H1 (cell line): ENCODE data around the gene PSME4. TPM values are rescaled to one million over a fixed set of nuclear protein-coding genes. Genes with fewer than 3 reads are reported as not detected.

ENCODE experiments used
- CTCF ChIA-PET: fragments of 300-600 bp; sonication (Branson Sonifier 250); formaldehyde crosslinking; loops from one replicate; lab custom pipeline; 2021; ENCODE audit not compliant: partially characterized antibody; lab: Charles Lee
- POLR2A ChIA-PET: fragments of 300-600 bp; sonication (Branson Sonifier 250); formaldehyde crosslinking; loops from one replicate; lab custom pipeline; 2021; ENCODE audit warnings: inconsistent platforms; ENCODE audit not compliant: partially characterized antibody; lab: Charles Lee
- DNase-seq, 2 experiments: peaks; one replicate each; pipeline versions ENCODE4 v3.0.0 to v3.0.0-alpha.2; 2010 to 2022; ENCODE audit warnings: low spot score in 2 of 2, low read depth in 1 of 2, mixed read lengths in 1 of 2
- FAIRE-seq: peaks from 2 replicates; lab custom pipeline; 2011; peaks lifted over from hg19 to GRCh38; lab: Jason Lieb, UNC
- H2AFZ ChIP-seq: 2 replicates; pipeline ENCODE4 v1.8.1; 2012; ENCODE audit warnings: low read length, inconsistent platforms
- H2AK5ac ChIP-seq: 2 replicates; pipeline ENCODE4 v1.6.1; 2013; ENCODE audit warnings: low read depth, low read length
- H2BK120ac ChIP-seq: replicated peaks from 2 replicates; pipeline ENCODE3; 2013; ENCODE audit warnings: low read depth, low read length, inconsistent platforms
- H2BK12ac ChIP-seq: 2 replicates; pipeline ENCODE4 v1.6.1; 2013; ENCODE audit warnings: low read depth, low read length
- H2BK15ac ChIP-seq: 2 replicates; pipeline ENCODE4 v1.6.1; 2013; ENCODE audit warnings: low read length
- H2BK20ac ChIP-seq: 2 replicates; pipeline ENCODE4 v1.6.1; 2013; ENCODE audit warnings: low read length
- H2BK5ac ChIP-seq: 2 replicates; pipeline ENCODE4 v1.6.1; 2013; ENCODE audit warnings: low read depth, low read length
- H3K14ac ChIP-seq: 2 replicates; pipeline ENCODE4 v1.6.1; 2013; ENCODE audit warnings: inconsistent platforms; ENCODE audit not compliant: insufficient read length
- H3K18ac ChIP-seq: 2 replicates; pipeline ENCODE4 v1.6.1; 2013; ENCODE audit warnings: low read length; ENCODE audit errors: extremely low read depth
- H3K23ac ChIP-seq: 2 replicates; pipeline ENCODE4 v1.6.1; 2013; ENCODE audit warnings: inconsistent platforms; ENCODE audit not compliant: insufficient read length
- H3K23me2 ChIP-seq: 2 replicates; pipeline ENCODE4 v1.6.1; 2013; ENCODE audit warnings: low read depth, low read length
- H3K27ac ChIP-seq: 2 replicates; pipeline ENCODE4 v1.6.1; 2011; ENCODE audit warnings: low read depth, low read length, inconsistent platforms
- H3K27me3 ChIP-seq, 4 experiments: replicated peaks in 1 of 4; 1 replicate in 1 of 4; 2 replicates in 3 of 4; pipeline versions ENCODE4 v1.6.1 to v1.8.1; 2011 to 2013; ENCODE audit warnings: low read length in 3 of 4, mild to moderate bottlenecking in 3 of 4, inconsistent platforms in 2 of 4, mixed read lengths in 2 of 4, moderate library complexity in 1 of 4; ENCODE audit not compliant: control insufficient read depth in 3 of 4, insufficient read depth in 3 of 4; ENCODE audit errors: extremely low read depth in 1 of 4
- H3K36me3 ChIP-seq, 4 experiments: 2 replicates each; pipeline versions ENCODE4 v1.6.1 to v1.8.1; 2011 to 2013; ENCODE audit warnings: mild to moderate bottlenecking in 4 of 4, low read length in 3 of 4, moderate library complexity in 2 of 4, control low read depth in 1 of 4, inconsistent platforms in 1 of 4; ENCODE audit not compliant: insufficient read depth in 4 of 4, control insufficient read depth in 2 of 4
- H3K4ac ChIP-seq: replicated peaks from 2 replicates; pipeline ENCODE3; 2013; ENCODE audit warnings: low read length, low read depth, mixed read lengths, inconsistent platforms; ENCODE audit not compliant: insufficient read length
- H3K4me1 ChIP-seq, 4 experiments: replicated peaks in 1 of 4; 1 replicate in 1 of 4; 2 replicates in 3 of 4; pipeline versions ENCODE4 v1.6.1 to v1.8.1; 2011 to 2013; ENCODE audit warnings: low read length in 3 of 4, inconsistent platforms in 2 of 4, mixed read lengths in 1 of 4; ENCODE audit not compliant: insufficient read depth in 4 of 4, control insufficient read depth in 3 of 4
- H3K4me2 ChIP-seq, 2 experiments: 2 replicates each; pipeline versions ENCODE4 v1.6.1 to v1.8.1; 2011 to 2013; ENCODE audit warnings: low read depth in 2 of 2, low read length in 2 of 2, control low read depth in 1 of 2, inconsistent platforms in 1 of 2, mild to moderate bottlenecking in 1 of 2; ENCODE audit not compliant: insufficient read depth in 1 of 2
- H3K4me3 ChIP-seq, 4 experiments: fragments of 200-600, 300-600 bp in 1 of 4; sonication (generic), shearing (Covaris generic), sonication (Bioruptor Twin) in 1 of 4; 2 replicates each; pipeline versions ENCODE4 v1.5.1 to v1.8.1; 2011 to 2016; ENCODE audit warnings: low read length in 4 of 4, low read depth in 3 of 4, control low read depth in 2 of 4, inconsistent platforms in 2 of 4, mild to moderate bottlenecking in 2 of 4, mixed read lengths in 1 of 4, moderate library complexity in 1 of 4; ENCODE audit not compliant: insufficient read depth in 2 of 4; ENCODE audit errors: extremely low read depth in 1 of 4
- H3K56ac ChIP-seq: replicated peaks from 2 replicates; pipeline ENCODE3; 2013; ENCODE audit warnings: low read depth, mild to moderate bottlenecking, mixed read lengths, low read length, inconsistent platforms; ENCODE audit not compliant: insufficient read length
- H3K79me1 ChIP-seq: 2 replicates; pipeline ENCODE4 v1.6.1; 2013; ENCODE audit warnings: low read depth, low read length, control low read depth
- H3K79me2 ChIP-seq, 2 experiments: 2 replicates each; pipeline versions ENCODE4 v1.6.1 to v1.8.1; 2012 to 2013; ENCODE audit warnings: low read length in 2 of 2, mild to moderate bottlenecking in 2 of 2, inconsistent platforms in 1 of 2; ENCODE audit not compliant: insufficient read depth in 2 of 2, control insufficient read depth in 1 of 2
- H3K9ac ChIP-seq, 4 experiments: replicated peaks in 1 of 4; 1 replicate in 1 of 4; 2 replicates in 3 of 4; pipeline versions ENCODE4 v1.6.1 to v1.8.1; 2011 to 2013; ENCODE audit warnings: low read depth in 3 of 4, low read length in 3 of 4, control low read depth in 2 of 4, mild to moderate bottlenecking in 2 of 4, moderate library complexity in 2 of 4, inconsistent platforms in 1 of 4; ENCODE audit errors: extremely low read depth in 1 of 4
- H3K9me3 ChIP-seq, 2 experiments: 2 replicates each; pipeline versions ENCODE4 v1.6.1 to v1.8.1; 2012 to 2013; ENCODE audit warnings: mild to moderate bottlenecking in 2 of 2, moderate library complexity in 2 of 2, control low read depth in 1 of 2, inconsistent platforms in 1 of 2, low read depth in 1 of 2, low read length in 1 of 2, mixed read lengths in 1 of 2; ENCODE audit not compliant: insufficient read depth in 2 of 2
- H4K20me1 ChIP-seq, 2 experiments: replicated peaks in 1 of 2; 2 replicates each; pipeline versions ENCODE3 to v1.8.1; 2011 to 2013; ENCODE audit warnings: inconsistent platforms in 2 of 2, low read length in 2 of 2, mild to moderate bottlenecking in 1 of 2; ENCODE audit not compliant: insufficient read depth in 2 of 2, control insufficient read depth in 1 of 2
- H4K5ac ChIP-seq: 2 replicates; pipeline ENCODE4 v1.6.1; 2013; ENCODE audit warnings: low read length, low read depth, mixed read lengths, inconsistent platforms; ENCODE audit not compliant: insufficient read length
- H4K8ac ChIP-seq: 2 replicates; pipeline ENCODE4 v1.8.0; 2013; ENCODE audit warnings: mild to moderate bottlenecking, moderate library complexity, low read length, inconsistent platforms; ENCODE audit not compliant: insufficient read depth; ENCODE audit errors: extremely low read depth
- H4K91ac ChIP-seq: replicated peaks from 2 replicates; pipeline ENCODE3; 2013; ENCODE audit warnings: low read length, mixed read lengths, inconsistent platforms; ENCODE audit not compliant: insufficient read length
- BACH1 ChIP-seq: IDR thresholded peaks from 2 replicates; pipeline ENCODE4 v1.6.1; 2012; ENCODE audit warnings: low read length, improper control_type of control experiment
- CHD1 ChIP-seq: IDR thresholded peaks from 2 replicates; pipeline ENCODE4 v1.6.1; 2012; ENCODE audit warnings: low read depth, low read length, improper control_type of control experiment
- EP300 ChIP-seq, 2 experiments: IDR thresholded peaks; 1 replicate in 1 of 2; 2 replicates in 1 of 2; pipeline ENCODE4 v1.6.1; 2011 to 2012; ENCODE audit warnings: low read depth in 2 of 2, low read length in 2 of 2, mild to moderate bottlenecking in 2 of 2, borderline replicate concordance in 1 of 2, inconsistent platforms in 1 of 2, moderate library complexity in 1 of 2
- HDAC6 ChIP-seq: IDR thresholded peaks from one replicate; pipeline ENCODE4 v1.7.1; 2012; ENCODE audit warnings: low read depth, mild to moderate bottlenecking, inconsistent platforms, low read length, moderate library complexity
- JUN ChIP-seq: IDR thresholded peaks from 2 replicates; pipeline ENCODE4 v1.6.1; 2011; ENCODE audit warnings: low read depth, mild to moderate bottlenecking, improper control_type of control experiment, low read length
- PHF8 ChIP-seq: fragments of 200-600 bp; sonication (generic); conservative IDR thresholded peaks from 2 replicates; pipeline ENCODE4 v1.7.1; 2012; ENCODE audit warnings: low read depth, mild to moderate bottlenecking, inconsistent platforms, low read length, moderate library complexity
- RBBP5 ChIP-seq: IDR thresholded peaks from 2 replicates; pipeline ENCODE4 v1.7.1; 2012; ENCODE audit warnings: low read depth, mild to moderate bottlenecking, inconsistent platforms, low read length, moderate library complexity, borderline replicate concordance
- SIRT6 ChIP-seq: IDR thresholded peaks from one replicate; pipeline ENCODE4 v1.7.1; 2012; ENCODE audit warnings: low read length, inconsistent platforms
- SIX5 ChIP-seq: IDR thresholded peaks from 2 replicates; pipeline ENCODE4 v1.6.1; 2011; ENCODE audit warnings: mild to moderate bottlenecking, low read depth, low read length
- SP1 ChIP-seq: IDR thresholded peaks from 2 replicates; pipeline ENCODE4 v1.6.1; 2011; ENCODE audit warnings: low read depth, low read length
- TAF1 ChIP-seq: IDR thresholded peaks from 2 replicates; pipeline ENCODE4 v1.6.1; 2011; ENCODE audit warnings: mild to moderate bottlenecking, low read depth, low read length
- TBP ChIP-seq: IDR thresholded peaks from 2 replicates; pipeline ENCODE4 v1.6.1; 2011; ENCODE audit warnings: low read depth, low read length, improper control_type of control experiment
- TEAD4 ChIP-seq: IDR thresholded peaks from 2 replicates; pipeline ENCODE4 v1.6.1; 2012; ENCODE audit warnings: low read depth, low read length, inconsistent platforms, mixed read lengths
- WGBS, 2 experiments: shearing (Covaris generic) in 1 of 2; methylation state at CpG; one replicate each; pipeline versions ENCODE4 v1.1.6 to v1.1.7; 2013 to 2015; ENCODE audit warnings: low lambda C conversion rate in 2 of 2, mixed read lengths in 2 of 2, inconsistent platforms in 1 of 2, low coverage in 1 of 2, missing lambda C conversion rate in 1 of 2; ENCODE audit not compliant: insufficient replicate concordance in 2 of 2, insufficient coverage in 1 of 2, insufficient read length in 1 of 2; ENCODE audit errors: extremely low coverage in 1 of 2, missing lambda C conversion rate in 1 of 2; 5-methylcytosine and 5-hydroxymethylcytosine counted together
- polyA plus RNA-seq, 7 experiments: library from polyadenylated mRNA; depleted of rRNA in 3 of 7; stranded (reverse) in 5 of 7; unstranded in 2 of 7; fragments of >200 nt in 5 of 7; fragments of 200-250 nt in 2 of 7; gene quantifications; 1 replicate in 5 of 7; 2 replicates in 1 of 7; 4 replicates in 1 of 7; pipeline versions ENCODE4 v1.2.1 to v1.2.3, GENCODE V29; 2011 to 2013; ENCODE audit warnings: missing spikeins in 2 of 7, mixed read lengths in 2 of 7
- total RNA-seq: library from RNA; stranded (reverse); fragmentation: NEBNext Ultra II Directional; extraction: Animal tissue kit (Norgen Biotek cat#: 25700); gene quantifications from 2 replicates; pipeline ENCODE4 v1.2.1, GENCODE V29; 2021

PSME4 gene
- total and polyA plus RNA-seq, 2 of the 8 experiments (the other 6 are each of a cell fraction or from before 2014, with no cell fraction given) = 42.2 to 116 TPM

DNA sequence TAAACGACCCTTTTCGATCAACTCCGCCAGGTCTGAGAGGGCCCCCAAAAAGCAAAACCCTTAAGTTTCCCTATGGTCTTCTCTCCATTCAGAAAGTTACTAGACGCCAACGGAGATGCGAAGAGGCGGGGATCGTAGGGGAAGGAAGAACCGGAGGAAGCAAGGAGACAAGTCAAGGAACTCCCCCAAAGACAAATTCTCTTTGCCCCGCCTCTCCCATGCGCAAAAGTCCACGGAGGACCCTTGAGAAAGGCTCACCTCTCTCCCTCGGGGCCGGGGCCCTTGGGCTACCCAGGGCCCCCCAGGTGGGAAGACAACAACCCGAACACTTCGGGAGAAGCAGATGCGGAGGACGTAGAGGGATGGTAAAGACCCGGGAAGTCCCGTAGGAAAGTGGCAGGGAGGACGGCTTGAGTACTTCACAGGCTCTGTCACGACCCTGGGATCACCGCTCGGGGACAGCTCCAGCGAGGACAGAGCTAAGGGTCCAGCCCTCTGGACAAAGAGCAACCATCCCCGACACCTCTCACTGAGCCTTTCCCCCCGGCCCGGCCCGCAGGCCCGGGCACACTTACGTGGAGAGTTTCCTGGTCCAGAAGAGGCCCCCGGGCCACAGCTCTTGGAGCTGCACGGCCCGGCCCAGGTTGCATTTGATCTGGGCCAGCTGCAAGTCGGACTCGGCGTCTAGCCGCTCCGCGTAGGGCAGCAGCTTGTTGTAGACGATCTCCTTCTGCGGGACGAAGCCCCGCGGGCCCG, 647 bp downstream of the PSME4 start:
- H3K79me2 ChIP-seq = peaks cover 32 to 58% of the 10 kb centered on the region in 2 experiments
- no peak overlapping the region for H2BK120ac ChIP-seq
- DNase-seq (peak in 1 of 2 experiments; percentile 57), FAIRE-seq (no peak)
- peak overlapping the region; percentile 94 for H4K8ac ChIP-seq
- 2% methylated on average over 34 of the region's 46 CpGs; no CpG with 5 or more reads in 1 of the 2 experiments for WGBS, 2 experiments
- H2BK5ac ChIP-seq = peak overlapping the region; percentile 36
- peak overlapping the region; percentile 78 to 93 (median 87) for H3K9ac ChIP-seq
- H3K4me1 ChIP-seq = peaks cover 0 to 3% (median under 1%) of the 10 kb centered on the region in 4 experiments; a peak in 3 of 7 replicates
- H3K4ac ChIP-seq = no peak overlapping the region
- H3K36me3 ChIP-seq = peaks cover 0 to 4% (median 0%) of the 10 kb centered on the region in 4 experiments; a peak in 1 of 8 replicates
- peak overlapping the region; percentile 41 for H4K5ac ChIP-seq
- no peak overlapping the region for H3K23ac ChIP-seq
- H3K27me3 ChIP-seq = no peaks in the 10 kb centered on the region
- no peak overlapping the region for H3K56ac ChIP-seq
- no peaks in the 10 kb centered on the region for H3K9me3 ChIP-seq
- H2BK12ac ChIP-seq = no peak overlapping the region
- H3K27ac ChIP-seq = peak overlapping the region; percentile 53
- CTCF ChIA-PET = interaction anchor here (1.1 to 1.5 kb wide), 2 partner anchors 109 to 533 kb away, joined by 3 read pairs; no protein-coding TSS in a partner anchor
- no peak overlapping the region for H2AK5ac ChIP-seq
- POLR2A ChIA-PET = interaction anchor here (0.6 to 3.4 kb wide), 17 partner anchors 10 to 1079 kb away, joined by 3 to 25 read pairs (median 3); partner anchors contain the start of genes ASB3 and ERLEC1
- no peak overlapping the region for H3K14ac ChIP-seq
- no peak overlapping the region for H2BK15ac ChIP-seq
- H4K20me1 ChIP-seq = peaks cover 8% of the 10 kb centered on the region in 2 experiments
- no peaks in the 10 kb centered on the region for H3K79me1 ChIP-seq
- no peak overlapping the region for H4K91ac ChIP-seq
- H3K18ac ChIP-seq = peak overlapping the region; percentile 78
- H3K23me2 ChIP-seq = peaks cover 5% of the 10 kb centered on the region
- H3K4me2 ChIP-seq = peak overlapping the region; percentile 70 to 91
- no peak overlapping the region for H2AFZ ChIP-seq
- H3K4me3 ChIP-seq = peak overlapping the region; percentile 94 to 97 (median 96)
- H2BK20ac ChIP-seq = no peak overlapping the region
- TF ChIP-seq RBBP5 = peak; percentile 12; the same call in 1 of the 2 replicates
- TF ChIP-seq JUN = no peak
- no peak for TF ChIP-seq BACH1
- no peak for TF ChIP-seq TEAD4
- TF ChIP-seq SIRT6 = no peak
- peak; percentile 45; the same call in 1 of the 2 replicates for TF ChIP-seq PHF8
- no peak for TF ChIP-seq SP1
- no peak for TF ChIP-seq HDAC6
- no peak for TF ChIP-seq TAF1
- no peak for TF ChIP-seq SIX5
- no peak for TF ChIP-seq EP300 (IDR thresholded peaks at IDR 0.05; ENCODE audit: borderline replicate concordance in 1 of 2, low read depth in 2 of 2, low read length in 2 of 2)
- no peak for TF ChIP-seq CHD1
- TF ChIP-seq TBP = no peak
